GM12878 (cell line): ENCODE results near the gene PDZD2.

ENCODE experiments used
- EGR1 ChIP-seq, 2 experiments: IDR thresholded peaks; 1 replicate in 1 of 2; 2 replicates in 1 of 2; pipeline ENCODE4 v1.6.1; 2011 to 2012; ENCODE audit warnings: low read depth in 2 of 2, low read length in 2 of 2, borderline replicate concordance in 1 of 2, mild to moderate bottlenecking in 1 of 2, moderate library complexity in 1 of 2
- MTA2 ChIP-seq: fragments of 450-650 bp; IDR thresholded peaks from 2 replicates; pipeline ENCODE4 v1.6.1; 2016; ENCODE audit warnings: low read depth, mild to moderate bottlenecking, moderate library complexity
- NR2C1 ChIP-seq: fragments of 450-650 bp; IDR thresholded peaks from 2 replicates; pipeline ENCODE4 v1.6.1; 2017; ENCODE audit warnings: antibody characterized with exemption, mild to moderate bottlenecking, moderate library complexity
- POLR2A ChIP-seq: IDR thresholded peaks from 2 replicates; pipeline ENCODE4 v1.6.1; 2011; ENCODE audit warnings: low read depth, mild to moderate bottlenecking, low read length
- RAD21 ChIP-seq: IDR thresholded peaks from 2 replicates; pipeline ENCODE4 v1.6.1; 2011; ENCODE audit warnings: mild to moderate bottlenecking, low read depth, low read length, moderate library complexity; ENCODE audit not compliant: insufficient read depth

GRCh38 chr5:31996909-31997308 lies 358.0 kb downstream of the PDZD2 start:
- TF ChIP-seq MTA2 (no peak), EGR1 (IDR thresholded peaks at IDR 0.05; ENCODE audit: borderline replicate concordance in 1 of 2, low read depth in 2 of 2, low read length in 2 of 2) (no peak), RAD21 (no peak), NR2C1 (no peak), POLR2A (no peak)
